K562 (cell line): ENCODE measurements around the gene TINCR. TPM values are rescaled to one million over a fixed set of nuclear protein-coding genes. Genes with fewer than 3 reads are reported as not detected.

ENCODE experiments used
- ARNT ChIP-seq, 2 experiments: fragments of 450-650 bp; IDR thresholded peaks; 2 replicates each; pipeline ENCODE4 v1.6.1; 2016; ENCODE audit warnings: mild to moderate bottlenecking in 1 of 2
- CC2D1A ChIP-seq: fragments of 450-650 bp; IDR thresholded peaks from 2 replicates; pipeline ENCODE4 v1.6.1; 2017; ENCODE audit warnings: mild to moderate bottlenecking
- HMGN3 ChIP-seq: IDR thresholded peaks from 2 replicates; pipeline ENCODE4 v1.6.1; 2011; ENCODE audit warnings: borderline replicate concordance, low read depth, mild to moderate bottlenecking, mixed read lengths, low read length; ENCODE audit not compliant: insufficient read length; ENCODE audit errors: extremely low read depth
- KLF16 ChIP-seq: IDR thresholded peaks from 2 replicates; pipeline ENCODE4 v1.6.1; 2016; ENCODE audit warnings: antibody characterized with exemption
- NR4A1 ChIP-seq, 2 experiments: fragments of 250-450 bp in 1 of 2; fragments of 450-650 bp in 1 of 2; sonication (Bioruptor Pico) in 1 of 2; IDR thresholded peaks; 2 replicates each; pipeline versions ENCODE4 v1.4.0 to v1.6.1; 2016 to 2020; ENCODE audit warnings: mild to moderate bottlenecking in 2 of 2, missing compliant biosample characterization in 1 of 2, missing genetic modification characterization in 1 of 2, moderate library complexity in 1 of 2
- RNF2 ChIP-seq: sonication (generic); IDR thresholded peaks from 2 replicates; pipeline ENCODE4 v1.6.1; 2016
- TAF7 ChIP-seq: fragments of 450-650 bp; IDR thresholded peaks from 2 replicates; pipeline ENCODE4 v1.6.1; 2016; ENCODE audit warnings: missing genetic modification characterization, missing compliant biosample characterization
- ZBTB26 ChIP-seq: fragments of 450-650 bp; formaldehyde crosslinking; IDR thresholded peaks from 2 replicates; pipeline ENCODE4 v1.4.0; 2022; ENCODE audit warnings: missing genetic modification characterization
- ZMIZ1 ChIP-seq, 2 experiments: fragments of 150-350 bp in 1 of 2; IDR thresholded peaks; 2 replicates each; pipeline ENCODE4 v1.6.1; 2012 to 2016; ENCODE audit warnings: low read depth in 2 of 2, low read length in 2 of 2, mild to moderate bottlenecking in 1 of 2, moderate library complexity in 1 of 2
- ZNF518B ChIP-seq: fragments of 250-450 bp; sonication (Bioruptor Pico); IDR thresholded peaks from 2 replicates; pipeline ENCODE4 v1.5.0; 2021; ENCODE audit warnings: mild to moderate bottlenecking, moderate library complexity
- ZNF668 ChIP-seq: fragments of 250-450 bp; sonication (Bioruptor Pico); IDR thresholded peaks from 2 replicates; pipeline ENCODE4 v1.8.0; 2022; ENCODE audit warnings: mild to moderate bottlenecking, inconsistent platforms
- polyA plus RNA-seq, 8 experiments: library from polyadenylated mRNA; depleted of rRNA in 4 of 8; stranded (reverse) in 5 of 8; unstranded in 3 of 8; fragments of >200 nt; fragmentation: Nextera tagmentation in 2 of 8; fragmentation: Illumina TruSeq in 1 of 8; extraction: Ambion mirVana in 2 of 8; extraction: Trizol in 1 of 8; gene quantifications; 2 replicates each; pipeline versions ENCODE4 v1.2.1 to v1.2.3, GENCODE V29; 2011 to 2014; ENCODE audit warnings: inconsistent platforms in 1 of 8, missing spikeins in 1 of 8
- total RNA-seq, 7 experiments: library from RNA; depleted of rRNA in 6 of 7; stranded (reverse); fragments of >200 nt in 6 of 7; fragmentation: Illumina TruSeq in 2 of 7; extraction: Trizol in 2 of 7; gene quantifications; 2 replicates each; pipeline versions ENCODE4 v1.2.1 to v1.2.3, GENCODE V29; 2011 to 2021; ENCODE audit warnings: low replicate concordance in 1 of 7
- TF ChIP-seq, protein P1 (sequence below), 2 experiments: fragments of 450-650 bp; conservative IDR thresholded peaks; 2 replicates each; pipeline ENCODE4 v1.6.1; 2017; ENCODE audit warnings: mild to moderate bottlenecking in 2 of 2, moderate library complexity in 2 of 2
- TF ChIP-seq, protein P2 (sequence below): fragments of 450-650 bp; IDR thresholded peaks from 2 replicates; pipeline ENCODE4 v1.6.1; 2016; ENCODE audit warnings: antibody characterized with exemption

Gene TINCR
- total and polyA plus RNA-seq, 9 of the 15 experiments (the other 6 are each of a cell fraction or from before 2014, with no cell fraction given): 0.03 to 0.24 (median 0.09) TPM; not detected in 1

- TF ChIP-seq ZNF518B (CRISPR knock-in tag): no peak
- TF ChIP-seq RNF2: 0 out of 2 replicates have a peak, but pooled peaks have one; percentile 44
- no peak for TF ChIP-seq CC2D1A
- TF ChIP-seq ZMIZ1 (IDR thresholded peaks at IDR 0.05; ENCODE audit: low read depth in 2 of 2, low read length in 2 of 2): no peak
- 0 out of 4 replicates have a peak, but pooled peaks of 1 of the 2 experiments have one; percentile 54 for TF ChIP-seq ARNT (IDR thresholded peaks at IDR 0.05)
- TF ChIP-seq, protein P1, sequence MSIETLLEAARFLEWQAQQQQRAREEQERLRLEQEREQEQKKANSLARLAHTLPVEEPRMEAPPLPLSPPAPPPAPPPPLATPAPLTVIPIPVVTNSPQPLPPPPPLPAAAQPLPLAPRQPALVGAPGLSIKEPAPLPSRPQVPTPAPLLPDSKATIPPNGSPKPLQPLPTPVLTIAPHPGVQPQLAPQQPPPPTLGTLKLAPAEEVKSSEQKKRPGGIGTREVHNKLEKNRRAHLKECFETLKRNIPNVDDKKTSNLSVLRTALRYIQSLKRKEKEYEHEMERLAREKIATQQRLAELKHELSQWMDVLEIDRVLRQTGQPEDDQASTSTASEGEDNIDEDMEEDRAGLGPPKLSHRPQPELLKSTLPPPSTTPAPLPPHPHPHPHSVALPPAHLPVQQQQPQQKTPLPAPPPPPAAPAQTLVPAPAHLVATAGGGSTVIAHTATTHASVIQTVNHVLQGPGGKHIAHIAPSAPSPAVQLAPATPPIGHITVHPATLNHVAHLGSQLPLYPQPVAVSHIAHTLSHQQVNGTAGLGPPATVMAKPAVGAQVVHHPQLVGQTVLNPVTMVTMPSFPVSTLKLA (conservative IDR thresholded peaks at IDR 0.05): 0 out of 4 replicates have a peak, but pooled peaks of 1 of the 2 experiments have one; percentile 24
- TF ChIP-seq ZBTB26: no peak
- TF ChIP-seq ZNF668: no peak
- no peak for TF ChIP-seq TAF7 (tag)
- TF ChIP-seq, protein P2, sequence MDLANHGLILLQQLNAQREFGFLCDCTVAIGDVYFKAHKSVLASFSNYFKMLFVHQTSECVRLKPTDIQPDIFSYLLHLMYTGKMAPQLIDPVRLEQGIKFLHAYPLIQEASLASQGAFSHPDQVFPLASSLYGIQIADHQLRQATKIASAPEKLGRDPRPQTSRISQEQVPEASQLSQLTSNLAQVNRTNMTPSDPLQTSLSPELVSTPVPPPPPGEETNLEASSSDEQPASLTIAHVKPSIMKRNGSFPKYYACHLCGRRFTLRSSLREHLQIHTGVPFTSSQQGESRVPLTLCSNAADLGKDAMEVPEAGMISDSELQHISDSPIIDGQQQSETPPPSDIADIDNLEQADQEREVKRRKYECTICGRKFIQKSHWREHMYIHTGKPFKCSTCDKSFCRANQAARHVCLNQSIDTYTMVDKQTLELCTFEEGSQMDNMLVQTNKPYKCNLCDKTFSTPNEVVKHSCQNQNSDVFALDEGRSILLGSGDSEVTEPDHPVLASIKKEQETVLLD: no peak
- TF ChIP-seq HMGN3: peak; percentile 15
- TF ChIP-seq KLF16: peak; percentile 36; the same call in 1 of the 2 replicates
- TF ChIP-seq NR4A1 (CRISPR knock-in tag; IDR thresholded peaks at IDR 0.05): no peak
- no peak for TF ChIP-seq NR4A1 (tag; IDR thresholded peaks at IDR 0.05)
Measured at GRCh38 chr19:5585461-5586299, 17.9 kb upstream of the TINCR start (continued).
